HCT116 (cell line): ENCODE results near the gene BNC2. TPM values are rescaled to one million over a fixed set of nuclear protein-coding genes. Genes with fewer than 3 reads are reported as not detected.

Experiments
- ATAC-seq: fragments of 200-7000 bp; cut with Tn5 transposase; 2 replicates; pipeline ENCODE4 v1.9.1; 2020; ENCODE audit warnings: mild to moderate bottlenecking, moderate library complexity
- BruUV-seq: library from RNA; stranded (reverse); fragments of 400-500 nt; replicated peaks from 2 replicates; lab custom pipeline; 2021; lab: Mats Ljungman, UMichigan
- CTCF ChIA-PET: fragments of 300-600 bp; sonication (Branson Sonifier 250); formaldehyde crosslinking; loops from one replicate; lab custom pipeline; 2021; ENCODE audit warnings: antibody characterized with exemption; lab: Charles Lee
- POLR2A ChIA-PET: fragments of 300-600, 350-600 bp; sonication (Branson Sonifier 250); formaldehyde crosslinking; loops from one replicate; lab custom pipeline; 2021; ENCODE audit warnings: antibody characterized with exemption; lab: Charles Lee
- RAD21 ChIA-PET, 2 experiments: fragments of 300-600 bp; sonication (Branson Sonifier 250); formaldehyde crosslinking; loops; one replicate each; lab custom pipeline; 2023; ENCODE audit warnings: low total read pairs in 2 of 2; ENCODE audit not compliant: uncharacterized antibody in 2 of 2, unreplicated experiment in 2 of 2, low non-redundant PET in 1 of 2; lab: Charles Lee
- DNase-seq: peaks from one replicate; pipeline ENCODE4 v3.0.0-alpha.2; 2010; ENCODE audit warnings: low read depth, low spot score
- H2AFZ ChIP-seq: fragments of 200-600 bp; shearing (Covaris generic), sonication (generic); 2 replicates; pipeline ENCODE4 v1.6.1; 2017; ENCODE audit warnings: low read depth, mixed run types, mixed read lengths, antibody characterized with exemption, low read length; ENCODE audit not compliant: poor library complexity, severe bottlenecking
- H3K27ac ChIP-seq: 2 replicates; pipeline ENCODE4 v1.5.1; 2012; ENCODE audit warnings: low read depth, low read length
- H3K27me3 ChIP-seq: fragments of 200-600 bp; sonication (generic); 2 replicates; pipeline ENCODE4 v1.6.1; 2016; ENCODE audit warnings: mixed run types, low read length, mixed read lengths; ENCODE audit not compliant: insufficient read depth
- H3K36me3 ChIP-seq, 2 experiments: fragments of 200-500 bp in 1 of 2; fragments of 200-600 bp in 1 of 2; sonication (Bioruptor generic) in 1 of 2; sonication (generic) in 1 of 2; 2 replicates each; pipeline versions ENCODE4 v1.5.1 to v1.6.1; 2014 to 2016; ENCODE audit warnings: low read length in 2 of 2, inconsistent platforms in 1 of 2, mixed read lengths in 1 of 2, mixed run types in 1 of 2; ENCODE audit not compliant: insufficient read depth in 2 of 2, control insufficient read depth in 1 of 2
- H3K4me1 ChIP-seq, 2 experiments: fragments of 200-600 bp in 1 of 2; sonication (generic) in 1 of 2; 2 replicates each; pipeline versions ENCODE4 v1.5.1 to v1.6.1; 2012 to 2017; ENCODE audit warnings: low read length in 2 of 2, inconsistent platforms in 1 of 2, mild to moderate bottlenecking in 1 of 2, mixed read lengths in 1 of 2, mixed run types in 1 of 2, moderate library complexity in 1 of 2; ENCODE audit not compliant: insufficient read depth in 2 of 2, control insufficient read depth in 1 of 2
- H3K4me2 ChIP-seq: fragments of 200-600 bp; sonication (generic); 2 replicates; pipeline ENCODE4 v1.6.1; 2017; ENCODE audit warnings: mixed run types, low read length, mixed read lengths
- H3K4me3 ChIP-seq, 2 experiments: fragments of 200-600 bp in 1 of 2; sonication (generic) in 1 of 2; replicated peaks in 1 of 2; 2 replicates each; pipeline ENCODE4 v1.5.1; 2011 to 2016; ENCODE audit warnings: low read length in 2 of 2, control low read depth in 1 of 2, low read depth in 1 of 2, mild to moderate bottlenecking in 1 of 2, mixed read lengths in 1 of 2, mixed run types in 1 of 2
- H3K79me2 ChIP-seq: fragments of 200-600 bp; sonication (generic); 2 replicates; pipeline ENCODE4 v1.6.1; 2017; ENCODE audit warnings: mild to moderate bottlenecking, mixed run types, low read length, moderate library complexity, mixed read lengths; ENCODE audit not compliant: insufficient read depth
- H3K9ac ChIP-seq: fragments of 200-600 bp; sonication (generic); 2 replicates; pipeline ENCODE4 v1.6.1; 2016; ENCODE audit warnings: low read length, mixed read lengths
- H3K9me2 ChIP-seq: fragments of 200-600 bp; sonication (generic), shearing (Covaris generic); 2 replicates; pipeline ENCODE4 v1.6.1; 2017; ENCODE audit warnings: mixed run types, mild to moderate bottlenecking, moderate library complexity; ENCODE audit not compliant: insufficient read depth
- H3K9me3 ChIP-seq, 2 experiments: fragments of 200-500 bp in 1 of 2; fragments of 200-600 bp in 1 of 2; sonication (Bioruptor generic) in 1 of 2; sonication (generic) in 1 of 2; 2 replicates each; pipeline ENCODE4 v1.6.1; 2014 to 2017; ENCODE audit warnings: low read length in 2 of 2, mixed read lengths in 2 of 2, inconsistent platforms in 1 of 2, low read depth in 1 of 2, mild to moderate bottlenecking in 1 of 2, mixed run types in 1 of 2, moderate library complexity in 1 of 2; ENCODE audit not compliant: control insufficient read depth in 1 of 2, insufficient read depth in 1 of 2
- H4K20me1 ChIP-seq: fragments of 200-600 bp; sonication (generic), shearing (Covaris generic); 2 replicates; pipeline ENCODE4 v1.6.1; 2017; ENCODE audit warnings: mixed run types, mild to moderate bottlenecking, moderate library complexity; ENCODE audit not compliant: insufficient read depth
- REST ChIP-seq: IDR thresholded peaks from 2 replicates; pipeline ENCODE4 v1.6.1; 2012; ENCODE audit warnings: low read depth
- SP1 ChIP-seq: IDR thresholded peaks from 2 replicates; pipeline ENCODE4 v1.6.1; 2012; ENCODE audit warnings: low read depth
- SRF ChIP-seq: IDR thresholded peaks from 2 replicates; pipeline ENCODE4 v1.6.1; 2012; ENCODE audit warnings: low read depth
- ZFX ChIP-seq: fragments of 450-650 bp; IDR thresholded peaks from 2 replicates; pipeline ENCODE4 v1.6.1; 2017
- intact Hi-C: fragments of 100-400 bp; cut with micrococcal nuclease; formaldehyde crosslinking; loops from 2 replicates; pipeline ENCODE4 v1.10.0; 2022
- total RNA-seq: library from RNA; stranded (reverse); gene quantifications from one replicate; pipeline ENCODE4 v1.2.1, GENCODE V29; 2021; ENCODE audit not compliant: unreplicated experiment

Gene BNC2
- total RNA-seq, 1 experiment from 2014 or later, result 0.37 TPM

GRCh38 chr9:16552252-16552651 lies 318.2 kb downstream of the BNC2 start:
- Histone ChIP-seq H4K20me1 (no peaks in the 10 kb centered on the region), H3K4me1 (no peaks in the 10 kb centered on the region), H3K4me3 (no peak overlapping the region), H2AFZ (no peak overlapping the region), H3K9me3 (no peaks in the 10 kb centered on the region), H3K79me2 (no peaks in the 10 kb centered on the region), H3K27me3 (peaks cover 10% of the 10 kb centered on the region; the same call in 1 of the 2 replicates), H3K36me3 (no peaks in the 10 kb centered on the region), H3K9ac (no peak overlapping the region), H3K27ac (no peak overlapping the region), H3K9me2 (no peaks in the 10 kb centered on the region), H3K4me2 (no peak overlapping the region)
- BruUV-seq, result no TSS peak
- ChIA-PET POLR2A (no interaction called here), RAD21 (no interaction called here), CTCF (no interaction called here)
- TF ChIP-seq ZFX, result no peak
- no peak for TF ChIP-seq SP1
- no peak for TF ChIP-seq REST
- ATAC-seq (no peak), DNase-seq (no peak)
- intact Hi-C loops, result no loop called here

GRCh38 chr9:16551692-16552091 lies 318.8 kb downstream of the BNC2 start:
- Histone ChIP-seq H3K36me3 (no peaks in the 10 kb centered on the region), H3K9ac (no peak overlapping the region), H2AFZ (no peak overlapping the region), H3K4me3 (no peak overlapping the region), H3K27ac (no peak overlapping the region), H3K27me3 (peaks cover 15% of the 10 kb centered on the region; the same call in 1 of the 2 replicates), H3K9me3 (no peaks in the 10 kb centered on the region), H3K4me1 (no peaks in the 10 kb centered on the region), H4K20me1 (no peaks in the 10 kb centered on the region), H3K4me2 (no peak overlapping the region), H3K79me2 (no peaks in the 10 kb centered on the region), H3K9me2 (no peaks in the 10 kb centered on the region)
- no peak for TF ChIP-seq SRF
- BruUV-seq, result no TSS peak
- ATAC-seq, result no peak
- DNase-seq, result no peak
- intact Hi-C loops, result no loop called here
- ChIA-PET CTCF (no interaction called here), RAD21 (no interaction called here), POLR2A (no interaction called here)
